Measurements from ENCODE around the gene TMPRSS9.

- TF ChIP-seq EZH2 (IDR thresholded peaks at IDR 0.05; ENCODE audit: insufficient read depth, poor library complexity, severe bottlenecking) (no peak), EZH2phosphoT487 (IDR thresholded peaks at IDR 0.05; ENCODE audit: insufficient read depth, low read depth) (no peak)
Measured at GRCh38 chr19:2356036-2356646, 3.9 kb upstream of the TMPRSS9 start.

Measured in GM23248 (cell line).